GM12878 (cell line): ENCODE data around the gene AIG1. TPM values are rescaled to one million over a fixed set of nuclear protein-coding genes. Genes with fewer than 3 reads are reported as not detected.

Experiments
- ATAC-seq: fragments of 200-7000 bp; cut with Tn5 transposase; 3 replicates; pipeline ENCODE4 v1.9.1; 2020; ENCODE audit warnings: mild to moderate bottlenecking, moderate library complexity
- BruUV-seq: library from RNA; stranded (reverse); fragments of 400-500 nt; replicated peaks from 2 replicates; lab custom pipeline; 2021; lab: Mats Ljungman, UMichigan
- CTCF ChIA-PET: fragments of 300-600 bp; sonication (Branson Sonifier 250); formaldehyde crosslinking; extraction: SDS; loops from one replicate; lab custom pipeline; 2021; ENCODE audit warnings: inconsistent platforms; lab: Yijun Ruan, JAX
- POLR2A ChIA-PET: fragments of 350-600 bp; formaldehyde crosslinking; extraction: SDS; loops from one replicate; lab custom pipeline; 2021; ENCODE audit warnings: inconsistent platforms; lab: Charles Lee
- RAD21 ChIA-PET: fragments of 300-600 bp; sonication (Branson Sonifier 250); formaldehyde crosslinking; loops from one replicate; lab custom pipeline; 2023; ENCODE audit warnings: antibody characterized with exemption; ENCODE audit not compliant: unreplicated experiment; lab: Charles Lee
- SMC1A ChIA-PET: fragments of 300-600 bp; sonication (Branson Sonifier 250); formaldehyde crosslinking; loops from one replicate; lab custom pipeline; 2023; ENCODE audit not compliant: unreplicated experiment, uncharacterized antibody; lab: Charles Lee
- DNase-seq: peaks from one replicate; pipeline ENCODE4 v3.0.0-alpha.2; 2011; ENCODE audit warnings: low read depth, low spot score
- FAIRE-seq: peaks from 3 replicates; lab custom pipeline; 2011; peaks lifted over from hg19 to GRCh38; lab: Jason Lieb, UNC
- H2AFZ ChIP-seq: 2 replicates; pipeline ENCODE4 v1.6.0; 2011; ENCODE audit warnings: low read depth, low read length, control low read depth; ENCODE audit not compliant: control insufficient read depth
- H3K27ac ChIP-seq: 2 replicates; pipeline ENCODE4 v1.5.1; 2011; ENCODE audit warnings: control low read depth; ENCODE audit not compliant: control insufficient read depth, insufficient read depth
- H3K27me3 ChIP-seq, 2 experiments: replicated peaks in 1 of 2; 2 replicates each; pipeline versions ENCODE4 v1.6.0 to v1.6.1; 2011; ENCODE audit warnings: low read length in 1 of 2; ENCODE audit not compliant: control insufficient read depth in 2 of 2, insufficient read depth in 2 of 2
- H3K36me3 ChIP-seq, 2 experiments: 2 replicates each; pipeline ENCODE4 v1.5.1; 2011; ENCODE audit warnings: low read length in 1 of 2; ENCODE audit not compliant: control insufficient read depth in 2 of 2, insufficient read depth in 2 of 2
- H3K4me1 ChIP-seq: 2 replicates; pipeline ENCODE4 v1.6.1; 2011; ENCODE audit warnings: mild to moderate bottlenecking, low read length, moderate library complexity, mixed read lengths; ENCODE audit not compliant: control insufficient read depth, insufficient read depth
- H3K4me2 ChIP-seq: 2 replicates; pipeline ENCODE4 v1.6.0; 2011; ENCODE audit warnings: control low read depth; ENCODE audit not compliant: control insufficient read depth, insufficient read depth
- H3K4me3 ChIP-seq: fragments of 200-600 bp; sonication (generic); 2 replicates; pipeline ENCODE4 v1.5.1; 2016
- H3K79me2 ChIP-seq: 2 replicates; pipeline ENCODE4 v1.6.0; 2011; ENCODE audit warnings: low read length; ENCODE audit not compliant: control insufficient read depth, insufficient read depth
- H3K9ac ChIP-seq: 2 replicates; pipeline ENCODE4 v1.8.0; 2011; ENCODE audit warnings: low read length, control low read depth, mixed read lengths; ENCODE audit not compliant: control insufficient read depth, insufficient read depth
- H3K9me3 ChIP-seq: replicated peaks from 3 replicates; pipeline ENCODE4 v1.5.1; 2011; ENCODE audit warnings: mild to moderate bottlenecking, low read length; ENCODE audit not compliant: control insufficient read depth, insufficient read depth
- H4K20me1 ChIP-seq: 2 replicates; pipeline ENCODE4 v1.6.0; 2011; ENCODE audit not compliant: control insufficient read depth, insufficient read depth
- ATF2 ChIP-seq: IDR thresholded peaks from 2 replicates; pipeline ENCODE4 v1.6.1; 2012; ENCODE audit warnings: low read length, inconsistent platforms
- BCL11A ChIP-seq: IDR thresholded peaks from 2 replicates; pipeline ENCODE4 v1.6.1; 2011; ENCODE audit warnings: low read depth, low read length
- CHD4 ChIP-seq: fragments of 200-600 bp; sonication (generic); IDR thresholded peaks from 2 replicates; pipeline ENCODE4 v1.6.1; 2016; ENCODE audit warnings: mild to moderate bottlenecking
- FOS ChIP-seq: IDR thresholded peaks from 3 replicates; pipeline ENCODE4 v1.6.1; 2011; ENCODE audit warnings: borderline replicate concordance; ENCODE audit not compliant: insufficient read length; ENCODE audit errors: extremely low read depth
- HDGF ChIP-seq: fragments of 450-650 bp; IDR thresholded peaks from 2 replicates; pipeline ENCODE4 v1.6.1; 2016; ENCODE audit warnings: antibody characterized with exemption
- MAX ChIP-seq: IDR thresholded peaks from 2 replicates; pipeline ENCODE4 v1.6.1; 2012; ENCODE audit warnings: low read depth, low read length, improper control_type of control experiment
- MYB ChIP-seq: fragments of 150-350 bp; IDR thresholded peaks from 2 replicates; pipeline ENCODE4 v1.6.1; 2014; ENCODE audit warnings: mild to moderate bottlenecking, low read depth, low read length, borderline replicate concordance
- MYC ChIP-seq: IDR thresholded peaks from 2 replicates; pipeline ENCODE4 v1.6.1; 2011; ENCODE audit warnings: mild to moderate bottlenecking, low read length, moderate library complexity, inconsistent platforms; ENCODE audit not compliant: insufficient read depth, insufficient replicate concordance, insufficient read length, severe bottlenecking
- PAX8 ChIP-seq: fragments of 450-650 bp; IDR thresholded peaks from 2 replicates; pipeline ENCODE4 v1.6.1; 2017; ENCODE audit warnings: mild to moderate bottlenecking, moderate library complexity
- RAD21 ChIP-seq: IDR thresholded peaks from 2 replicates; pipeline ENCODE4 v1.6.1; 2011; ENCODE audit warnings: mild to moderate bottlenecking, low read depth, low read length, moderate library complexity; ENCODE audit not compliant: insufficient read depth
- TBL1XR1 ChIP-seq: IDR thresholded peaks from 2 replicates; pipeline ENCODE4 v1.6.1; 2012; ENCODE audit warnings: low read depth, low read length, improper control_type of control experiment
- USF2 ChIP-seq: IDR thresholded peaks from 2 replicates; pipeline ENCODE4 v1.6.1; 2011; ENCODE audit warnings: low read depth, low read length, improper control_type of control experiment, borderline replicate concordance
- ZNF384 ChIP-seq: IDR thresholded peaks from 2 replicates; pipeline ENCODE4 v1.6.1; 2012; ENCODE audit warnings: low read depth, mild to moderate bottlenecking, low read length, improper control_type of control experiment, borderline replicate concordance
- ZNF687 ChIP-seq: fragments of 450-650 bp; IDR thresholded peaks from 2 replicates; pipeline ENCODE4 v1.6.1; 2017; ENCODE audit warnings: mild to moderate bottlenecking, moderate library complexity
- WGBS: methylation state at CpG from one replicate; pipeline ENCODE4 v1.1.6; 2016; ENCODE audit warnings: low lambda C conversion rate; ENCODE audit not compliant: insufficient replicate concordance, insufficient coverage; ENCODE audit errors: missing lambda C conversion rate; 5-methylcytosine and 5-hydroxymethylcytosine counted together
- in situ Hi-C: fragments of 300-500 bp; cut with MboI; formaldehyde crosslinking; loops from 9 replicates; pipeline ENCODE4 v1.14.3; 2018; ENCODE audit warnings: mixed read lengths
- intact Hi-C: fragments of 100-400 bp; cut with micrococcal nuclease; formaldehyde crosslinking; loops from one replicate; pipeline ENCODE4 v1.14.2; 2022; ENCODE audit not compliant: unreplicated experiment
- polyA plus RNA-seq, 11 experiments: library from polyadenylated mRNA; depleted of rRNA in 4 of 11; unstranded in 6 of 11; stranded (reverse) in 5 of 11; fragments of >200 nt; fragmentation: Nextera tagmentation in 4 of 11; fragmentation: Illumina TruSeq in 1 of 11; extraction: Ambion mirVana in 4 of 11; extraction: Trizol in 1 of 11; gene quantifications; 1 replicate in 1 of 11; 2 replicates in 10 of 11; pipeline versions ENCODE4 v1.2.1 to v1.2.3, GENCODE V29; 2011 to 2016; ENCODE audit warnings: inconsistent platforms in 2 of 11, missing spikeins in 2 of 11, low read depth in 1 of 11
- total RNA-seq, 4 experiments: library from RNA; depleted of rRNA in 3 of 4; stranded (reverse); fragments of >200 nt in 3 of 4; fragmentation: Illumina TruSeq in 1 of 4; extraction: Trizol in 1 of 4; gene quantifications; 2 replicates each; pipeline versions ENCODE4 v1.2.1 to v1.2.3, GENCODE V29; 2013 to 2021

AIG1 gene
- total and polyA plus RNA-seq, 10 of the 15 experiments (the other 5 are each of a cell fraction or from before 2014, with no cell fraction given), result 27.0 to 74.5 (median 36.4) TPM

GRCh38 chr6:143196525-143197225, 136.0 kb downstream of the AIG1 start:
- H3K4me2 ChIP-seq, result no peak overlapping the region
- 93% methylated on average over 5 of the region's 5 CpGs for WGBS
- no peak overlapping the region for H2AFZ ChIP-seq
- no peak for FAIRE-seq
- no peaks in the 10 kb centered on the region for H3K4me1 ChIP-seq
- H3K4me3 ChIP-seq, result no peak overlapping the region
- no peaks in the 10 kb centered on the region for H4K20me1 ChIP-seq
- TF ChIP-seq MAX, result no peak
- no peak for TF ChIP-seq CHD4
- no peak for TF ChIP-seq MYC
- no peak for TF ChIP-seq ZNF384
- no peak for TF ChIP-seq ZNF687
- no peak for TF ChIP-seq USF2
- no peak for TF ChIP-seq MYB
- no peak for TF ChIP-seq HDGF
- TF ChIP-seq FOS, result no peak
- TF ChIP-seq BCL11A, result no peak
- TF ChIP-seq RAD21, result no peak
- TF ChIP-seq TBL1XR1, result no peak
- TF ChIP-seq PAX8, result no peak
- TF ChIP-seq ATF2, result no peak
- ChIA-PET SMC1A (no interaction called here), POLR2A (no interaction called here), RAD21 (no interaction called here), CTCF (no interaction called here)
- in situ Hi-C loops (no loop called here), intact Hi-C loops (no loop called here)
- H3K9ac ChIP-seq, result no peak overlapping the region
- H3K27ac ChIP-seq, result no peak overlapping the region
- H3K79me2 ChIP-seq, result no peaks in the 10 kb centered on the region
- no peaks in the 10 kb centered on the region for H3K9me3 ChIP-seq
- DNase-seq, result no peak
- no peaks in the 10 kb centered on the region for H3K27me3 ChIP-seq
- BruUV-seq, result no TSS peak
- no peaks in the 10 kb centered on the region for H3K36me3 ChIP-seq
- no peak for ATAC-seq
